ENCODE data around the gene CBARP.

The CBARP gene

DNA sequence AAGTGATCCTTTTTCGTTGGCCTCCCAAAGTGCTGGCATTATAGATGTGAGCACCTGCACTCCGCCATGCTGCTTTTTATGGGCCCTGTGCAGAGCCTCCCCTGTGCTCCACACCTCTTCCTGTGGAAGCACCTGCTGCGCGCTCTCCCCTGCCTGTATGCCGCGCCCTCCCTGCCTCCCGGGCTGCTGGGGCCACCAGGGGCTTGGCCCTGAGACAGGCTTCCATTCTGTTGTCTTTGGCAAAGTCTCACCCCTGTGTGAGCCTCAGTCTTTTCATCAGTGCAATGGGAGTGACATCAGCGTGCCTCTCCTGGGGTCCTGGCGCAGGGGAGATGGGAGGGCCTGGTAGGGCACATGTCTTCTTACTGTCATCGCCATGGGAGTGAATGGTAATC is 38.8 kb upstream of the CBARP start:
- no peak for TF ChIP-seq MAX (IDR thresholded peaks at IDR 0.05; ENCODE audit: low read depth, low read length)
- TF ChIP-seq, protein P1, sequence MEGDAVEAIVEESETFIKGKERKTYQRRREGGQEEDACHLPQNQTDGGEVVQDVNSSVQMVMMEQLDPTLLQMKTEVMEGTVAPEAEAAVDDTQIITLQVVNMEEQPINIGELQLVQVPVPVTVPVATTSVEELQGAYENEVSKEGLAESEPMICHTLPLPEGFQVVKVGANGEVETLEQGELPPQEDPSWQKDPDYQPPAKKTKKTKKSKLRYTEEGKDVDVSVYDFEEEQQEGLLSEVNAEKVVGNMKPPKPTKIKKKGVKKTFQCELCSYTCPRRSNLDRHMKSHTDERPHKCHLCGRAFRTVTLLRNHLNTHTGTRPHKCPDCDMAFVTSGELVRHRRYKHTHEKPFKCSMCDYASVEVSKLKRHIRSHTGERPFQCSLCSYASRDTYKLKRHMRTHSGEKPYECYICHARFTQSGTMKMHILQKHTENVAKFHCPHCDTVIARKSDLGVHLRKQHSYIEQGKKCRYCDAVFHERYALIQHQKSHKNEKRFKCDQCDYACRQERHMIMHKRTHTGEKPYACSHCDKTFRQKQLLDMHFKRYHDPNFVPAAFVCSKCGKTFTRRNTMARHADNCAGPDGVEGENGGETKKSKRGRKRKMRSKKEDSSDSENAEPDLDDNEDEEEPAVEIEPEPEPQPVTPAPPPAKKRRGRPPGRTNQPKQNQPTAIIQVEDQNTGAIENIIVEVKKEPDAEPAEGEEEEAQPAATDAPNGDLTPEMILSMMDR (IDR thresholded peaks at IDR 0.05; ENCODE audit: low read depth, low read length), result no peak
- TF ChIP-seq POLR2A (IDR thresholded peaks at IDR 0.05; ENCODE audit: extremely low read depth, insufficient read length), result no peak
- no peak for TF ChIP-seq MYC (IDR thresholded peaks at IDR 0.05; ENCODE audit: low read depth, low read length)
- H3K4me3 ChIP-seq (ENCODE audit: low read depth, low read length), result peak overlapping the region; percentile 64
- no peak for DNase-seq (ENCODE audit: low read depth)

DNA sequence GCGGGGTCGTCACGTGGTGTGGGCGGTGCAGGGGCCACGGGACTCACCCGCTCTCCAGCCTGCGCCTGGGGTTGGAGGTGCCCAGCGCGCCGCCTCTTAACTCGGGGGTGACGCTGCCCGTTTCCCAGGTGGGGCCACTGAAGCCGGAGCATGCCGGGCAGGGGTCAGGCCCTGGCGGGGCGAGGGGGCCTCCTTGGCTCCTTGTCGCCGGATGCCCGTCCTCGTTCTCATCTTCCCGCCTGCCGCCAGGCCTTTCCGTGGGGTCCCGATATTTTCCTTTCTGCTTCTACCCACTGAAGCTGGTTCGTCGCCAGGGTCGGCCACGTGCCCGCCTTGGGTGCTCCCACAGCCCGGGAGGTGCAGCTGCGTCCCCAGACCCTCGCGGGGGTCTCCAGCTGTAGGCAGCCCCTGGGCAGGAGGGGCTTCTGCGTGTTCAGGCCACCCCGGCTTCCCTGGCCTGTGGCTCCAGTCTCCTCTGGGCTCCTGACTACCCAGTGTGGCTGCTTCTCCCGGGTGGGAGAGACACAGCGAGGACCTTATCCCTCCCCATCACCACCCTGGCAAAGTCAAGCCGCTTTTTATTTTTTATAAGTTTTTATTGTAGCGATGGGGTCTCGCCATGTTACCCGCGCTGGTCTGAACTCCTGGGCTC is 38.3 kb upstream of the CBARP start:
- no peak for DNase-seq (ENCODE audit: low read depth)
- H3K4me3 ChIP-seq (ENCODE audit: low read depth, low read length), result peak overlapping the region; percentile 64
- TF ChIP-seq POLR2A (IDR thresholded peaks at IDR 0.05; ENCODE audit: extremely low read depth, insufficient read length) (no peak), MYC (IDR thresholded peaks at IDR 0.05; ENCODE audit: low read depth, low read length) (no peak; the same call in 1 of the 2 replicates), MAX (IDR thresholded peaks at IDR 0.05; ENCODE audit: low read depth, low read length) (no peak)
- TF ChIP-seq, protein P1 (IDR thresholded peaks at IDR 0.05; ENCODE audit: low read depth, low read length), result no peak

DNA sequence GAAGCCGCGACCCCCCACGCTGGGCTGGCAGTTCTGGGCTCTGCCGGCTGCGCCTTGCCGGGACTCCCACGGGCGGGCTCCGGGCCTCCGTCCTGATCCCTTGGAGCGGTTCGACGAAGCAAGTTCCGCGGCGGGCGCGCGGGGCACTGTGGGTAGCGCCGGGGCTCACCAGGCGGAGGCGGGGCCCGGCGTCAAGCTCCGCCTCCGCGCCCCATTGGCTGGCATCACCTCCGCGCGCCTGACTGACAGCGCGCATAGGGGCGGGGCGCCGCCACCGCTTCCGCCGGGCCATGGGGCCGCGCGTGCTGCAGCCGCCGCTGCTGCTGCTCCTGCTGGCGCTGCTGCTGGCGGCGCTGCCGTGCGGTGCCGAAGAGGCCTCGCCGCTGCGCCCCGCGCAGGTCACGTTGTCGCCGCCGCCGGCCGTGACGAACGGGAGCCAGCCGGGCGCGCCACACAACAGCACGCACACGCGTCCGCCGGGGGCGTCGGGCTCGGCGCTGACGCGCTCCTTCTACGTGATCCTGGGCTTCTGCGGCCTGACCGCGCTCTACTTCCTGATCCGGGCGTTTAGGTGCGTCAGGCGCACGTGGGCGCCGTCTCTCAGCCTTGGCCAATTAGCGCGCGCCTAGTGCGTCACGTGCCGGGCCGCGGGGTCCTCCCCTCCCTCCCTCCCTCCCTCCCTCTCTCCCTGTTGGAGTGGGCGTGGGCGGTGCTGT is 37.6 kb upstream of the CBARP start, which contains the start of gene FAM174C:
FAM174C (plus strand) TSS at position 271 of the 716 bp plus-strand sequence; CDS start at position 291, 20 bp downstream.
- peak within 1 kb of the TSS; percentile 64 for H3K4me3 ChIP-seq (ENCODE audit: low read depth, low read length)
- TF ChIP-seq MAX (IDR thresholded peaks at IDR 0.05; ENCODE audit: low read depth, low read length), result peak; percentile 96
- TF ChIP-seq MYC (IDR thresholded peaks at IDR 0.05; ENCODE audit: low read depth, low read length), result peak; percentile 84
- TF ChIP-seq, protein P1 (IDR thresholded peaks at IDR 0.05; ENCODE audit: low read depth, low read length), result no peak
- peak; percentile 64 for TF ChIP-seq POLR2A (IDR thresholded peaks at IDR 0.05; ENCODE audit: extremely low read depth, insufficient read length)
- DNase-seq (ENCODE audit: low read depth), result peak; percentile 95

DNA sequence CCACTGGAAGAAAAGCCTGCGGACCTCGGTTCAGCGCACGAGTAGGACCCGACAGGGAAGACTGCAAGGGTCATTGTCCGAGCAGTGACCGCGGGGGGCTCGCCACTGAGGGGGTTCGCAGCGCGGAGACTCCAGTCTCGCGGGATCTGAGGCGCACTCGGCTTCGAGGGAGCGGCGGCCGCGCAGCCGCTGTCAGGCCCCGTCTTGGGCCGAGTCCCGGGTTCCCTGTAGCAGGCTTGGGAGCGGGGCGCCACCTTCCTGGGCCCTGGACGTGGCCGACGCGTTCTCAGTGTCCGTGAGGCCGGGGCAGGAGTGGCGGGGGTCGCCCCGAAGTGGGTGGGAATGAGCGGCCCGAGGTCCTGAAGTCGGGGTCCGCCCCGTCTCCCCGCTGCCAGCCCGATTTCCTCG is 37.1 kb upstream of the CBARP start:
- TF ChIP-seq, protein P1 (IDR thresholded peaks at IDR 0.05; ENCODE audit: low read depth, low read length), result no peak
- TF ChIP-seq POLR2A (IDR thresholded peaks at IDR 0.05; ENCODE audit: extremely low read depth, insufficient read length), result no peak
- TF ChIP-seq MYC (IDR thresholded peaks at IDR 0.05; ENCODE audit: low read depth, low read length), result no peak
- no peak for TF ChIP-seq MAX (IDR thresholded peaks at IDR 0.05; ENCODE audit: low read depth, low read length)
- H3K4me3 ChIP-seq (ENCODE audit: low read depth, low read length), result peak overlapping the region; percentile 28
- no peak for DNase-seq (ENCODE audit: low read depth)

GRCh38 chr19:1274081-1274851 is 36.5 kb upstream of the CBARP start:
- no peak overlapping the region for H3K4me3 ChIP-seq (ENCODE audit: low read depth, low read length)
- TF ChIP-seq MAX (IDR thresholded peaks at IDR 0.05; ENCODE audit: low read depth, low read length) (no peak), MYC (IDR thresholded peaks at IDR 0.05; ENCODE audit: low read depth, low read length) (no peak), POLR2A (IDR thresholded peaks at IDR 0.05; ENCODE audit: extremely low read depth, insufficient read length) (no peak)
- TF ChIP-seq, protein P1 (IDR thresholded peaks at IDR 0.05; ENCODE audit: low read depth, low read length), result no peak
- no peak for DNase-seq (ENCODE audit: low read depth)
